ENCODE measurements around the gene AGBL1.

Gene AGBL1

GRCh38 chr15:86620641-86621349, 541.1 kb downstream of the AGBL1 start:
- Mint-ChIP-seq H3K27ac (ENCODE audit: low read depth) (no peak overlapping the region), H3K36me3 (ENCODE audit: insufficient read depth) (peaks cover 3% of the 10 kb centered on the region), H3K27me3 (no peaks in the 10 kb centered on the region), H3K4me1 (peaks cover 47% of the 10 kb centered on the region), H3K4me3 (no peak overlapping the region), H3K9me3 (no peaks in the 10 kb centered on the region)
- no peak for ATAC-seq (replicated peaks; ENCODE audit: extremely low read depth, poor library complexity, severe bottlenecking)
- DNase-seq (ENCODE audit: low spot score in 2 of 2) = no peak

GRCh38 chr15:86623236-86623635, 543.6 kb downstream of the AGBL1 start:
- no peak for DNase-seq (ENCODE audit: low spot score in 2 of 2)
- no peak overlapping the region for H3K4me3 Mint-ChIP-seq

GRCh38 chr15:86624261-86625036, 544.8 kb downstream of the AGBL1 start:
- ATAC-seq (replicated peaks; ENCODE audit: extremely low read depth, poor library complexity, severe bottlenecking) = peak; percentile 92
- no peak overlapping the region for H3K4me3 Mint-ChIP-seq
- H3K36me3 Mint-ChIP-seq (ENCODE audit: insufficient read depth) = peaks cover 3% of the 10 kb centered on the region
- H3K4me1 Mint-ChIP-seq = peaks cover 33% of the 10 kb centered on the region
- no peaks in the 10 kb centered on the region for H3K9me3 Mint-ChIP-seq
- no peak overlapping the region for H3K27ac Mint-ChIP-seq (ENCODE audit: low read depth)
- H3K27me3 Mint-ChIP-seq = no peaks in the 10 kb centered on the region
- peak; percentile 24 to 34 for DNase-seq (ENCODE audit: low spot score in 2 of 2)

More at GRCh38 chr15:86623236-86623635, 543.6 kb downstream of the AGBL1 start:
- Mint-ChIP-seq H3K9me3 (no peaks in the 10 kb centered on the region), H3K4me1 (peaks cover 33% of the 10 kb centered on the region), H3K27ac (ENCODE audit: low read depth) (no peak overlapping the region), H3K27me3 (no peaks in the 10 kb centered on the region), H3K36me3 (ENCODE audit: insufficient read depth) (peaks cover 3% of the 10 kb centered on the region)
- no peak for ATAC-seq (replicated peaks; ENCODE audit: extremely low read depth, poor library complexity, severe bottlenecking)

- H3K4me1 Mint-ChIP-seq = peaks cover 2% of the 10 kb centered on the region
- no peaks in the 10 kb centered on the region for H3K9me3 Mint-ChIP-seq
- H3K4me3 Mint-ChIP-seq = no peak overlapping the region
- no peak for ATAC-seq (replicated peaks; ENCODE audit: extremely low read depth, poor library complexity, severe bottlenecking)
- H3K27me3 Mint-ChIP-seq = no peaks in the 10 kb centered on the region
- no peak overlapping the region for H3K27ac Mint-ChIP-seq (ENCODE audit: low read depth)
- no peak for DNase-seq (ENCODE audit: low spot score in 2 of 2)
- H3K36me3 Mint-ChIP-seq (ENCODE audit: insufficient read depth) = no peaks in the 10 kb centered on the region
Measured at GRCh38 chr15:86629409-86630356, 550.0 kb downstream of the AGBL1 start.

DNA sequence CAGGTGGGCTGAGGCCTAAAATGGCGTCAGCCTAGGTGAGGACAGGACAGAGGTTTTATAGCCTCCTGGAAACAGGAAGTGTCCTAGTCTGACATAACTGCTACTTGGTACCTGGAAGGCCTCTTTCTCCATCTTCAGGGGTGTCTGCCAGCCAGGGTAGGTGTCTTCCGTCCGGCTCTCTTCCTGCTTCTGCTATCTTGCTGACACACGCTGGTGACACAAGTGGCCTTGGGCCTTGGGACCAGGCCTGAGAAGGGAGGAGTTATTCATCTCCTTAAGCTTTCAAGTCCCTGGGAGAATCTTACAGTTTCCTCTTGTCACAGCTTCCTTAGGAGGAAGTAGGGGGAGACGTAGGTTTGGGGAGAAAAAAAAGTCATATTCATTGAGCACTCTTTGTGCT, 551.3 kb downstream of the AGBL1 start:
- DNase-seq (ENCODE audit: low spot score in 2 of 2) (no peak), ATAC-seq (replicated peaks; ENCODE audit: extremely low read depth, poor library complexity, severe bottlenecking) (no peak)
- Mint-ChIP-seq H3K36me3 (ENCODE audit: insufficient read depth) (no peaks in the 10 kb centered on the region), H3K4me3 (no peak overlapping the region), H3K27ac (ENCODE audit: low read depth) (no peak overlapping the region), H3K9me3 (no peaks in the 10 kb centered on the region), H3K27me3 (no peaks in the 10 kb centered on the region), H3K4me1 (no peaks in the 10 kb centered on the region)

DNA sequence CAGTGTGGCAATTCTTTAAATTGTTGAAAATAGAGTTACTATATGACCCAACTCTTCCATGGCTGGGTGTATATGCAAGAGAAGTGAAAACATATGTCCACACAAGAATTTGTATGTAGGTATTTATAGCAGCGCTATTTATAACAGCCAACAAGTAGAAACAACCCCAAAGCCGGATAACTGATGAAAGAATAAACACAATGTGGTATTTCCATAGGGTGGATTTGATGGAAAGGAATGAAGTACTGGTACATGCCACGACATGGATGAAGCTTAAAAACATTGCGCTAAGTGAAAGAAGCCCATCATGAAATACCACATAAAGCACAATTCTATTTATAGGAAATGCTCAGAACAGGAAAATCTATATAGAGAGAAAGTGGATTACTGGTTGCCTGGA, 554.5 kb downstream of the AGBL1 start:
- no peak overlapping the region for H3K27ac Mint-ChIP-seq (ENCODE audit: low read depth)
- ATAC-seq (replicated peaks; ENCODE audit: extremely low read depth, poor library complexity, severe bottlenecking) = no peak
- H3K4me3 Mint-ChIP-seq = no peak overlapping the region
- H3K4me1 Mint-ChIP-seq = no peaks in the 10 kb centered on the region
- H3K36me3 Mint-ChIP-seq (ENCODE audit: insufficient read depth) = no peaks in the 10 kb centered on the region
- H3K27me3 Mint-ChIP-seq = no peaks in the 10 kb centered on the region
- DNase-seq (ENCODE audit: low spot score in 2 of 2) = no peak
- H3K9me3 Mint-ChIP-seq = no peaks in the 10 kb centered on the region

GRCh38 chr15:86634992-86635638, 555.4 kb downstream of the AGBL1 start:
- DNase-seq (ENCODE audit: low spot score in 2 of 2) (no peak), ATAC-seq (replicated peaks; ENCODE audit: extremely low read depth, poor library complexity, severe bottlenecking) (no peak)
- H3K4me1 Mint-ChIP-seq = no peaks in the 10 kb centered on the region
- H3K9me3 Mint-ChIP-seq = no peaks in the 10 kb centered on the region
- no peaks in the 10 kb centered on the region for H3K27me3 Mint-ChIP-seq
- H3K27ac Mint-ChIP-seq (ENCODE audit: low read depth) = no peak overlapping the region
- H3K36me3 Mint-ChIP-seq (ENCODE audit: insufficient read depth) = no peaks in the 10 kb centered on the region
- H3K4me3 Mint-ChIP-seq = no peak overlapping the region

GRCh38 chr15:86644339-86644738, 564.7 kb downstream of the AGBL1 start:
- Mint-ChIP-seq H3K9me3 (no peaks in the 10 kb centered on the region), H3K4me1 (no peaks in the 10 kb centered on the region), H3K27me3 (no peaks in the 10 kb centered on the region), H3K27ac (ENCODE audit: low read depth) (no peak overlapping the region), H3K36me3 (ENCODE audit: insufficient read depth) (no peaks in the 10 kb centered on the region), H3K4me3 (no peak overlapping the region)
- ATAC-seq (replicated peaks; ENCODE audit: extremely low read depth, poor library complexity, severe bottlenecking) (no peak), DNase-seq (ENCODE audit: low spot score in 2 of 2) (no peak)

DNA sequence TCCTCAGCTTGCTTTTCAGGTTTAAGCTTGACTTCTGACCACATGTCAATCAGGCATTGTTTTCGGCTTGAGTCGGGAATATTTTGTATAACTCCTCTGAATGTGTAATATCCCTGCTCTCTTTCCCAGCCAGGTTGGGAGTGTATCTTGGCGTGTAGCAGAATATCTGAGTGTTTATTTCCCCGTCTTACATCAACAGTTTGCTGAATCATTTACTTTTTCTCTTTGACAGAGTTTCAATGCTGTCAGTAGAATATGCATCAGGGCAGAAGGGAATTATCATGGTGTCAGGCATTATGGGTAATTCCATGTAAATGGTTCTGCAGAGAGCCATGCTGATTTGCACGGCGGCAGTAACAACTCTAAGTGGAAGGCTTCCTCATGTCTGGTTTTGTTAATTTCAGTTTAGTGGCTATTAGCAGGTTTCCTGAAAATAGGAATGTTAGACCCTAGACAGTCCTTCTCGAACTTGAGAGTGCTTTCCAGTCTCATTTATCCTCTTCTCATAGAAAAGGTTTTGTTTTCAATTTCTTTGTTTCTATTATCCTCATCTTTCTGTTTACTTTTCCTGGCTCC, 566.3 kb downstream of the AGBL1 start:
- peaks cover 4% of the 10 kb centered on the region for H3K4me1 Mint-ChIP-seq
- H3K36me3 Mint-ChIP-seq (ENCODE audit: insufficient read depth) = no peaks in the 10 kb centered on the region
- ATAC-seq (replicated peaks; ENCODE audit: extremely low read depth, poor library complexity, severe bottlenecking) = no peak
- DNase-seq (ENCODE audit: low spot score in 2 of 2) = no peak
- H3K9me3 Mint-ChIP-seq = no peaks in the 10 kb centered on the region
- H3K27ac Mint-ChIP-seq (ENCODE audit: low read depth) = no peak overlapping the region
- H3K4me3 Mint-ChIP-seq = no peak overlapping the region
- H3K27me3 Mint-ChIP-seq = no peaks in the 10 kb centered on the region

- H3K9me3 Mint-ChIP-seq = peaks cover 5% of the 10 kb centered on the region
- no peak for DNase-seq (ENCODE audit: low spot score in 2 of 2)
Measured at GRCh38 chr15:86647810-86648440, 568.3 kb downstream of the AGBL1 start.

DNA sequence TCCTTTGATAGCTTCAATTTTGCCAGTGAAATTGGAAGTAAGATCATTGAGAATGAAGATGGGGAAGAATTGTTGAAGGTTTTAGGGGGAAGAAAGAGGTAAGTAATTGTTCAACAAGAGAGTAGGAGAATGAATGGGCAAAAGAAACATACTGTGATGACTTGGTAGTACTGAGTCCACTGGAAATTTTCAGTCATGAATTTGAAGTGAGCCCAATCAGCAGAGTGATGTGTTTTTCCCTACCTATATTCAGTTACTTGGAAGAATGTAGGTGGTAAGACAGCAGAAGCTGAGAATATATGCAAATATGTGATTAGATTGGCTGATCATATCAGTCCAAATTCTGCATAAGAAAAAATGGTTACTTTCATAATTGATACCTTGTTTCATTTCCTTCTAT, 569.6 kb downstream of the AGBL1 start:
- ATAC-seq (replicated peaks; ENCODE audit: extremely low read depth, poor library complexity, severe bottlenecking) = no peak
- Mint-ChIP-seq H3K4me3 (no peak overlapping the region), H3K27me3 (no peaks in the 10 kb centered on the region), H3K9me3 (peaks cover 5% of the 10 kb centered on the region), H3K4me1 (peaks cover 32% of the 10 kb centered on the region), H3K36me3 (ENCODE audit: insufficient read depth) (peaks cover 1% of the 10 kb centered on the region), H3K27ac (ENCODE audit: low read depth) (no peak overlapping the region)
- DNase-seq (ENCODE audit: low spot score in 2 of 2) = no peak

More at GRCh38 chr15:86647810-86648440, 568.3 kb downstream of the AGBL1 start:
- no peaks in the 10 kb centered on the region for H3K27me3 Mint-ChIP-seq
- no peaks in the 10 kb centered on the region for H3K36me3 Mint-ChIP-seq (ENCODE audit: insufficient read depth)
- ATAC-seq (replicated peaks; ENCODE audit: extremely low read depth, poor library complexity, severe bottlenecking) = no peak
- H3K27ac Mint-ChIP-seq (ENCODE audit: low read depth) = no peak overlapping the region
- no peak overlapping the region for H3K4me3 Mint-ChIP-seq
- peaks cover 19% of the 10 kb centered on the region for H3K4me1 Mint-ChIP-seq

All from central memory CD8-positive, alpha-beta T cell (primary cell).